ENCODE measurements around the gene MYOC.

GRCh38 chr1:171600862-171601261 is 51.6 kb downstream of the MYOC start:
- no peak for TF ChIP-seq CTCF (IDR thresholded peaks at IDR 0.05; ENCODE audit: extremely low read depth in 1 of 2, insufficient read depth in 1 of 2, low read depth in 1 of 2, low read length in 2 of 2)
- no peak for TF ChIP-seq GATA2 (IDR thresholded peaks at IDR 0.05; ENCODE audit: insufficient read depth, insufficient read length, low read depth, low read length)
- TF ChIP-seq MYC (IDR thresholded peaks at IDR 0.05; ENCODE audit: low read depth, low read length), result no peak
- no peak for TF ChIP-seq POLR2A (IDR thresholded peaks at IDR 0.05; ENCODE audit: low read depth, low read length)
- TF ChIP-seq POLR2AphosphoS5 (IDR thresholded peaks at IDR 0.05; ENCODE audit: insufficient read depth, low read depth, low read length), result no peak
- TF ChIP-seq EZH2 (IDR thresholded peaks at IDR 0.05; ENCODE audit: borderline replicate concordance, low read depth, low read length, severe bottlenecking), result no peak
